ENCODE data around the gene CAMTA1.

Gene CAMTA1

GRCh38 chr1:7436056-7437005, 651.1 kb downstream of the CAMTA1 start:
- Histone ChIP-seq H3K9ac (ENCODE audit: low read depth, low read length) (no peak overlapping the region), H3K36me3 (ENCODE audit: control insufficient read depth, insufficient read depth, low read length) (no peaks in the 10 kb centered on the region), H3K27me3 (ENCODE audit: control insufficient read depth, insufficient read depth, low read length) (no peaks in the 10 kb centered on the region), H3K4me3 (ENCODE audit: low read depth, low read length) (no peak overlapping the region), H3K9me3 (ENCODE audit: control insufficient read depth, insufficient read depth, low read length) (peaks cover 5% of the 10 kb centered on the region), H3K4me1 (ENCODE audit: control insufficient read depth, insufficient read depth, low read length) (no peaks in the 10 kb centered on the region)

GRCh38 chr1:7437036-7437435, 651.8 kb downstream of the CAMTA1 start:
- Histone ChIP-seq H3K4me1 (ENCODE audit: control insufficient read depth, insufficient read depth, low read length) (no peaks in the 10 kb centered on the region), H3K9ac (ENCODE audit: low read depth, low read length) (no peak overlapping the region), H3K27me3 (ENCODE audit: control insufficient read depth, insufficient read depth, low read length) (no peaks in the 10 kb centered on the region), H3K9me3 (ENCODE audit: control insufficient read depth, insufficient read depth, low read length) (peaks cover 5% of the 10 kb centered on the region), H3K36me3 (ENCODE audit: control insufficient read depth, insufficient read depth, low read length) (no peaks in the 10 kb centered on the region), H3K4me3 (ENCODE audit: low read depth, low read length) (no peak overlapping the region)

- no peaks in the 10 kb centered on the region for H3K27me3 ChIP-seq (ENCODE audit: control insufficient read depth, insufficient read depth, low read length)
- H3K9me3 ChIP-seq (ENCODE audit: control insufficient read depth, insufficient read depth, low read length) = peaks cover 5% of the 10 kb centered on the region
- no peaks in the 10 kb centered on the region for H3K36me3 ChIP-seq (ENCODE audit: control insufficient read depth, insufficient read depth, low read length)
- H3K4me3 ChIP-seq (ENCODE audit: low read depth, low read length) = no peak overlapping the region
- no peak overlapping the region for H3K9ac ChIP-seq (ENCODE audit: low read depth, low read length)
- H3K4me1 ChIP-seq (ENCODE audit: control insufficient read depth, insufficient read depth, low read length) = no peaks in the 10 kb centered on the region
These were observed 652.5 kb downstream of the CAMTA1 start for GRCh38 chr1:7437608-7438395.

GRCh38 chr1:7438396-7438785, 653.1 kb downstream of the CAMTA1 start:
- Histone ChIP-seq H3K36me3 (ENCODE audit: control insufficient read depth, insufficient read depth, low read length) (no peaks in the 10 kb centered on the region), H3K9me3 (ENCODE audit: control insufficient read depth, insufficient read depth, low read length) (peaks cover 5% of the 10 kb centered on the region), H3K9ac (ENCODE audit: low read depth, low read length) (no peak overlapping the region), H3K4me1 (ENCODE audit: control insufficient read depth, insufficient read depth, low read length) (no peaks in the 10 kb centered on the region), H3K27me3 (ENCODE audit: control insufficient read depth, insufficient read depth, low read length) (no peaks in the 10 kb centered on the region), H3K4me3 (ENCODE audit: low read depth, low read length) (no peak overlapping the region)

GRCh38 chr1:7438921-7439655, 653.8 kb downstream of the CAMTA1 start:
- H3K9ac ChIP-seq (ENCODE audit: low read depth, low read length) = no peak overlapping the region
- no peaks in the 10 kb centered on the region for H3K9me3 ChIP-seq (ENCODE audit: control insufficient read depth, insufficient read depth, low read length)
- H3K36me3 ChIP-seq (ENCODE audit: control insufficient read depth, insufficient read depth, low read length) = no peaks in the 10 kb centered on the region
- H3K4me3 ChIP-seq (ENCODE audit: low read depth, low read length) = no peak overlapping the region
- H3K27me3 ChIP-seq (ENCODE audit: control insufficient read depth, insufficient read depth, low read length) = no peaks in the 10 kb centered on the region
- no peaks in the 10 kb centered on the region for H3K4me1 ChIP-seq (ENCODE audit: control insufficient read depth, insufficient read depth, low read length)

- no peak overlapping the region for H3K9ac ChIP-seq (ENCODE audit: low read depth, low read length)
- H3K9me3 ChIP-seq (ENCODE audit: control insufficient read depth, insufficient read depth, low read length) = no peaks in the 10 kb centered on the region
- no peaks in the 10 kb centered on the region for H3K27me3 ChIP-seq (ENCODE audit: control insufficient read depth, insufficient read depth, low read length)
- H3K36me3 ChIP-seq (ENCODE audit: control insufficient read depth, insufficient read depth, low read length) = no peaks in the 10 kb centered on the region
- H3K4me1 ChIP-seq (ENCODE audit: control insufficient read depth, insufficient read depth, low read length) = no peaks in the 10 kb centered on the region
- H3K4me3 ChIP-seq (ENCODE audit: low read depth, low read length) = no peak overlapping the region
These were observed 654.9 kb downstream of the CAMTA1 start for GRCh38 chr1:7440154-7440553.

- Histone ChIP-seq H3K9ac (ENCODE audit: low read depth, low read length) (no peak overlapping the region), H3K27me3 (ENCODE audit: control insufficient read depth, insufficient read depth, low read length) (no peaks in the 10 kb centered on the region), H3K4me3 (ENCODE audit: low read depth, low read length) (no peak overlapping the region), H3K36me3 (ENCODE audit: control insufficient read depth, insufficient read depth, low read length) (no peaks in the 10 kb centered on the region), H3K4me1 (ENCODE audit: control insufficient read depth, insufficient read depth, low read length) (no peaks in the 10 kb centered on the region), H3K9me3 (ENCODE audit: control insufficient read depth, insufficient read depth, low read length) (no peaks in the 10 kb centered on the region)
These were observed 656.0 kb downstream of the CAMTA1 start for GRCh38 chr1:7441143-7441841.

GRCh38 chr1:7442036-7442435, 656.8 kb downstream of the CAMTA1 start:
- no peak overlapping the region for H3K4me3 ChIP-seq (ENCODE audit: low read depth, low read length)
- H3K9ac ChIP-seq (ENCODE audit: low read depth, low read length) = no peak overlapping the region
- no peaks in the 10 kb centered on the region for H3K36me3 ChIP-seq (ENCODE audit: control insufficient read depth, insufficient read depth, low read length)
- no peaks in the 10 kb centered on the region for H3K27me3 ChIP-seq (ENCODE audit: control insufficient read depth, insufficient read depth, low read length)
- H3K9me3 ChIP-seq (ENCODE audit: control insufficient read depth, insufficient read depth, low read length) = no peaks in the 10 kb centered on the region
- no peaks in the 10 kb centered on the region for H3K4me1 ChIP-seq (ENCODE audit: control insufficient read depth, insufficient read depth, low read length)

- no peaks in the 10 kb centered on the region for H3K27me3 ChIP-seq (ENCODE audit: control insufficient read depth, insufficient read depth, low read length)
- H3K9ac ChIP-seq (ENCODE audit: low read depth, low read length) = no peak overlapping the region
- no peaks in the 10 kb centered on the region for H3K9me3 ChIP-seq (ENCODE audit: control insufficient read depth, insufficient read depth, low read length)
- H3K4me1 ChIP-seq (ENCODE audit: control insufficient read depth, insufficient read depth, low read length) = no peaks in the 10 kb centered on the region
- H3K4me3 ChIP-seq (ENCODE audit: low read depth, low read length) = no peak overlapping the region
- no peaks in the 10 kb centered on the region for H3K36me3 ChIP-seq (ENCODE audit: control insufficient read depth, insufficient read depth, low read length)
These were observed 657.7 kb downstream of the CAMTA1 start for GRCh38 chr1:7442918-7443317.

GRCh38 chr1:7444363-7444762, 659.1 kb downstream of the CAMTA1 start:
- Histone ChIP-seq H3K4me3 (ENCODE audit: low read depth, low read length) (no peak overlapping the region), H3K27me3 (ENCODE audit: control insufficient read depth, insufficient read depth, low read length) (no peaks in the 10 kb centered on the region), H3K4me1 (ENCODE audit: control insufficient read depth, insufficient read depth, low read length) (no peaks in the 10 kb centered on the region), H3K36me3 (ENCODE audit: control insufficient read depth, insufficient read depth, low read length) (no peaks in the 10 kb centered on the region), H3K9me3 (ENCODE audit: control insufficient read depth, insufficient read depth, low read length) (no peaks in the 10 kb centered on the region), H3K9ac (ENCODE audit: low read depth, low read length) (no peak overlapping the region)

- H3K9ac ChIP-seq (ENCODE audit: low read depth, low read length) = no peak overlapping the region
These were observed 661.8 kb downstream of the CAMTA1 start for GRCh38 chr1:7447093-7447492.

More at GRCh38 chr1:7447093-7447492, 661.8 kb downstream of the CAMTA1 start:
- H3K36me3 ChIP-seq (ENCODE audit: control insufficient read depth, insufficient read depth, low read length) = no peaks in the 10 kb centered on the region
- no peaks in the 10 kb centered on the region for H3K4me1 ChIP-seq (ENCODE audit: control insufficient read depth, insufficient read depth, low read length)
- no peaks in the 10 kb centered on the region for H3K27me3 ChIP-seq (ENCODE audit: control insufficient read depth, insufficient read depth, low read length)
- no peak overlapping the region for H3K4me3 ChIP-seq (ENCODE audit: low read depth, low read length)
- no peaks in the 10 kb centered on the region for H3K9me3 ChIP-seq (ENCODE audit: control insufficient read depth, insufficient read depth, low read length)

Measured in iPS-15b (cell line).